ENCODE measurements around the gene FXR2. TPM values are rescaled to one million over a fixed set of nuclear protein-coding genes. Genes with fewer than 3 reads are reported as not detected.

FXR2 gene
- total and polyA plus RNA-seq, 9 of the 15 experiments (the other 6 are each of a cell fraction or from before 2014, with no cell fraction given) = 2.0 to 49.3 (median 24.5) TPM

GRCh38 chr17:7583253-7584109 lies 31.2 kb downstream of the FXR2 start, which contains the start of gene MPDU1 (continued):
- TF ChIP-seq ZNF589 (CRISPR knock-in tag; IDR thresholded peaks at IDR 0.05; ENCODE audit: low read depth) (peak; percentile 83; the same call in 1 of the 2 replicates), ZFX (CRISPR knock-in tag; IDR thresholded peaks at IDR 0.05) (peak; percentile 91), MCM5 (IDR thresholded peaks at IDR 0.05; ENCODE audit: low read depth) (no peak), NELFE (IDR thresholded peaks at IDR 0.05; ENCODE audit: insufficient read depth, insufficient read length) (no peak), TAF9B (IDR thresholded peaks at IDR 0.05; ENCODE audit: partially characterized antibody) (peak; percentile 98), FOXM1 (IDR thresholded peaks at IDR 0.05; ENCODE audit: low read depth) (no peak), FOXM1 (CRISPR knock-in tag; IDR thresholded peaks at IDR 0.05; ENCODE audit: low read depth) (0 out of 2 replicates have a peak, but pooled peaks have one; percentile 67), PTTG1 (tag; IDR thresholded peaks at IDR 0.05; ENCODE audit: low read depth) (no peak), TGIF2 (CRISPR knock-in tag; IDR thresholded peaks at IDR 0.05) (no peak), KLF16 (IDR thresholded peaks at IDR 0.05) (peak; percentile 56; the same call in 1 of the 2 replicates), PHF8 (IDR thresholded peaks at IDR 0.05; ENCODE audit: borderline replicate concordance, low read length) (peak; percentile 74), TEAD2 (tag; IDR thresholded peaks at IDR 0.05) (peak; percentile 48; the same call in 1 of the 2 replicates), ZNF766 (CRISPR knock-in tag; conservative IDR thresholded peaks at IDR 0.05) (peak; percentile 85), RBFOX2 (IDR thresholded peaks at IDR 0.05; ENCODE audit: low read depth, low read length) (peak; percentile 90), MNT (conservative IDR thresholded peaks at IDR 0.05) (peak; percentile 92 to 95), WHSC1 (IDR thresholded peaks at IDR 0.05; ENCODE audit: low read length) (no peak), ETS1 (conservative IDR thresholded peaks at IDR 0.05; ENCODE audit: control insufficient read depth, low read depth, low read length) (no peak; the same call in 1 of the 2 replicates), LEF1 (IDR thresholded peaks at IDR 0.05) (no peak), FOXK1 (CRISPR knock-in tag; IDR thresholded peaks at IDR 0.05; ENCODE audit: borderline replicate concordance) (no peak), TARDBP (IDR thresholded peaks at IDR 0.05) (peak; percentile 3; the same call in 1 of the 2 replicates), USF2 (CRISPR knock-in tag; IDR thresholded peaks at IDR 0.05) (no peak), ZNF696 (CRISPR knock-in tag; conservative IDR thresholded peaks at IDR 0.05) (no peak), RBM39 (optimal IDR thresholded peaks at IDR 0.05; ENCODE audit: low read depth, low read length) (no peak), KAT7 (CRISPR knock-in tag; IDR thresholded peaks at IDR 0.05; ENCODE audit: borderline replicate concordance) (no peak; the same call in 1 of the 2 replicates), TCFL5 (CRISPR knock-in tag; conservative IDR thresholded peaks at IDR 0.05) (no peak)

Measured in K562 (cell line).